GM10248 (cell line): ENCODE data around the gene NTNG1.
A peak's percentile ranks its signal among the peaks of the same experiment; 100 is the strongest.

Experiments used
- CTCF ChIA-PET: fragments of 300-600 bp; sonication (Branson Sonifier 250); formaldehyde crosslinking; extraction: SDS; loops from one replicate; lab custom pipeline; 2021; ENCODE audit warnings: antibody characterized with exemption; lab: Yijun Ruan, JAX
- POLR2A ChIA-PET: fragments of 350-650 bp; sonication (Branson Sonifier 250); formaldehyde crosslinking; extraction: SDS; loops from one replicate; lab custom pipeline; 2020; ENCODE audit warnings: antibody characterized with exemption; lab: Yijun Ruan, JAX
- DNase-seq: peaks from one replicate; pipeline ENCODE4 v3.0.0; 2012; ENCODE audit errors: extremely low spot score
- CTCF ChIP-seq: IDR thresholded peaks from 2 replicates; pipeline ENCODE4 v1.5.1; 2012; ENCODE audit warnings: mild to moderate bottlenecking, low read depth; ENCODE audit errors: extremely low read depth, missing control alignments, control extremely low read depth

The NTNG1 gene

DNA sequence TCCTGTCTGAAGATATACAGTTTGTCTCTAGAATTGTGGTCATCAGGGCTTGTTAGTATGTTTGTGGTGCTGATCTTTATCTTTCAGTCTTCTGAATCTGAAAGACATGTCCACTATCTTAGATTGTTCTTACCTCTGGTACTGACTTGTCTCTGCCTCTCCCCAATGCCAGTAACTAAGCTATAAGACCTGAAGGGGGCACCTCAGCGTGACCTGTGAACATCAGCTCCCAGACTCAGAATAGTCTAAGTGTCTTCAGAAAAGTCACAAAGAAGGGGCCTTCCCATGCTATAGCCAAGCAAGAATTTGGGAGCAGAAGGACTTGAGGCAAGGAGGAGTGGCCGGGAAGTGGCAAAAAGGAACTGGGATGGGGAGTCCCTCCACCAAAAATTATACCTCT is 178.1 kb downstream of the NTNG1 start:
- CTCF ChIA-PET: interaction anchor here (1.1 to 4.6 kb wide), 5 partner anchors 8 to 210 kb away, joined by 3 to 24 read pairs (median 5); no protein-coding TSS in a partner anchor
- no peak for DNase-seq
- TF ChIP-seq CTCF: peak; percentile 14
- POLR2A ChIA-PET: no interaction called here

DNA sequence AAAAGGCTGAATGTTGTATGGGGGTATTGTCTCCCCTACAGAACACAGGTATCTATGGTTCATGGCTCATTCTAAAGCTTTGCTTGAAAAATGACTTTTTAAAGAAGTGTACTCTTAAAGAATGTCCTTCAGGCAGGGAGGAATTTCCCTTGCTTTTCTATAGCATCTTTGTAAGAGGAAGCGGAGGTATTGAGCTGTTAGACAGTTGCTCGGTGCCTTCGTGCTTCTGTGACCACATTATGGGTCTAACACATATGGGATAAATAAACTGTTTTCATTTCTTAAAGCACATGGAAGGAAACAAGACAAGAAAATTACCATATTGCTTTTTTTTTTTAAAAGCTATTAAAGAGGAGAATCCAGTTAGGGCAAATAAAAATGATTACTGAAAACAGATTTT is 182.9 kb downstream of the NTNG1 start:
- TF ChIP-seq CTCF: no peak
- ChIA-PET CTCF (interaction anchor here (1.1 to 1.7 kb wide), 5 partner anchors 13 to 205 kb away, joined by 3 to 7 read pairs (median 5); no protein-coding TSS in a partner anchor), POLR2A (no interaction called here)
- DNase-seq: no peak

- no peak for TF ChIP-seq CTCF
- no peak for DNase-seq
- ChIA-PET CTCF (interaction anchor here (1.1 to 4.8 kb wide), 2 partner anchors 10 to 13 kb away, joined by 3 to 24 read pairs; no protein-coding TSS in a partner anchor), POLR2A (no interaction called here)
Measured at GRCh38 chr1:107326824-107327445, 186.1 kb downstream of the NTNG1 start.

- no peak for TF ChIP-seq CTCF
- POLR2A ChIA-PET: no interaction called here
- DNase-seq: no peak
- CTCF ChIA-PET: interaction anchor here (4.8 kb wide), 1 partner anchor 10 kb away, joined by 24 read pairs; no protein-coding TSS in a partner anchor
Measured at GRCh38 chr1:107327446-107327845, 186.6 kb downstream of the NTNG1 start.

- POLR2A ChIA-PET: no interaction called here
- CTCF ChIA-PET: interaction anchor here (4.8 kb wide), 1 partner anchor 11 kb away, joined by 24 read pairs; no protein-coding TSS in a partner anchor
- DNase-seq: no peak
- TF ChIP-seq CTCF: no peak
Measured at GRCh38 chr1:107328087-107328486, 187.2 kb downstream of the NTNG1 start.

GRCh38 chr1:107339775-107340174 is 198.9 kb downstream of the NTNG1 start:
- CTCF ChIA-PET: interaction anchor here (0.8 to 1.6 kb wide), 4 partner anchors 9 to 19 kb away, joined by 3 to 4 read pairs (median 3); no protein-coding TSS in a partner anchor

More at GRCh38 chr1:107339775-107340174, 198.9 kb downstream of the NTNG1 start:
- POLR2A ChIA-PET: no interaction called here
- no peak for DNase-seq
- no peak for TF ChIP-seq CTCF
